Measurements from ENCODE around the gene DENND2D.
"Not testable (repeated sequence)": the region's sequence is repeated elsewhere in the genome, so short reads cannot be mapped to it uniquely, and the experiment has no call there.

DNA sequence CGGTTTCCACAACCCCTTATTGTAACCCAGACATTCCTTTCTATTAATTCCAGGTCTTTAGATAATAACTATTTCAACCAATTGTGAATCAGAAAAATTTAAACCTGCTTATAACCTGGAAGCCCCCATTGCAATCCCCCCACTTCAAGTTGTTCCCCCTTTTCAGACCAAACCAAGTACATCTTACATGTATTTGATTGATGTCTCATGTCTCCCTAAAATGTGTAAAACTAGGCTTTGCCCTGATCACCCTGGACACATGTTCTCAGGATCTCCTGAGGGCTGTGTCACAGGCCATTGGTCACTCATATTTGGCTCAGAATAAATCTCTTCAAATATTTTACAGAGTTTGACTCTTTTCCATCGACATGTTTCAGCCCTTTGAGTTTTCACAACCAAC is 14.8 kb upstream of the DENND2D start:
- TF ChIP-seq YY1 (IDR thresholded peaks at IDR 0.05; ENCODE audit: insufficient read depth, insufficient read length); ZNF274 (IDR thresholded peaks at IDR 0.05; ENCODE audit: low read depth, low read length); SUZ12 (IDR thresholded peaks at IDR 0.05; ENCODE audit: extremely low read depth, insufficient read depth, insufficient read length): not testable (repeated sequence)

Measured in NT2/D1 (cell line).